OCI-LY3 (cell line): Measurements from ENCODE around the gene PARP12.

Source experiments
- H2AFZ ChIP-seq: fragments of 200-600, 300-600 bp; shearing (Covaris generic); 2 replicates; pipeline ENCODE4 v1.6.0; 2014; ENCODE audit warnings: antibody characterized with exemption, low read depth, low read length
- H3K27ac ChIP-seq: fragments of 200-600, 300-600 bp; sonication (generic); 2 replicates; pipeline ENCODE4 v1.5.1; 2014; ENCODE audit warnings: mild to moderate bottlenecking, low read length, moderate library complexity, mixed read lengths
- H3K27me3 ChIP-seq: fragments of 200-600, 300-600 bp; sonication (generic); 2 replicates; pipeline ENCODE4 v1.6.1; 2014; ENCODE audit warnings: low read depth, low read length, mixed read lengths
- H3K36me3 ChIP-seq: fragments of 200-600, 300-600 bp; sonication (generic); replicated peaks from 2 replicates; pipeline ENCODE3; 2014; ENCODE audit warnings: low read depth, low read length, mixed read lengths
- H3K4me1 ChIP-seq: fragments of 300-600, 200-600 bp; sonication (generic); 2 replicates; pipeline ENCODE4 v1.6.1; 2014; ENCODE audit warnings: low read length, mixed read lengths
- H3K4me2 ChIP-seq: fragments of 200-600, 300-600 bp; sonication (generic); 2 replicates; pipeline ENCODE4 v1.6.1; 2014; ENCODE audit warnings: low read length, mixed read lengths
- H3K4me3 ChIP-seq: fragments of 300-600, 200-600 bp; sonication (generic); 2 replicates; pipeline ENCODE4 v1.5.1; 2014; ENCODE audit warnings: antibody characterized with exemption, mild to moderate bottlenecking, low read length, moderate library complexity
- H3K79me2 ChIP-seq: fragments of 300-600, 200-600 bp; shearing (Covaris generic); 2 replicates; pipeline ENCODE4 v1.6.1; 2014; ENCODE audit warnings: mild to moderate bottlenecking, low read length, mixed read lengths
- H3K9ac ChIP-seq: fragments of 300-600, 200-600 bp; shearing (Covaris generic); 2 replicates; pipeline ENCODE4 v1.6.0; 2014; ENCODE audit warnings: mild to moderate bottlenecking, low read length, moderate library complexity
- H3K9me3 ChIP-seq: fragments of 200-600, 300-600 bp; shearing (Covaris generic); 2 replicates; pipeline ENCODE4 v1.6.1; 2014; ENCODE audit warnings: low read length, mixed read lengths; ENCODE audit not compliant: insufficient read depth
- H4K20me1 ChIP-seq: fragments of 200-600, 300-600 bp; sonication (generic); 2 replicates; pipeline ENCODE4 v1.6.1; 2016; ENCODE audit warnings: low read length, mixed read lengths; ENCODE audit not compliant: insufficient read depth
- EZH2phosphoT487 ChIP-seq: fragments of 200-600 bp; shearing (Covaris generic); IDR thresholded peaks from 2 replicates; pipeline ENCODE4 v1.6.1; 2018; ENCODE audit warnings: antibody characterized with exemption, mixed run types, low read depth
- TF ChIP-seq, protein P1 (sequence below): fragments of 200-600, 300-600 bp; sonication (generic); IDR thresholded peaks from 2 replicates; pipeline ENCODE4 v1.5.1; 2014; ENCODE audit warnings: antibody characterized with exemption, low read length, low read depth

Gene PARP12

DNA sequence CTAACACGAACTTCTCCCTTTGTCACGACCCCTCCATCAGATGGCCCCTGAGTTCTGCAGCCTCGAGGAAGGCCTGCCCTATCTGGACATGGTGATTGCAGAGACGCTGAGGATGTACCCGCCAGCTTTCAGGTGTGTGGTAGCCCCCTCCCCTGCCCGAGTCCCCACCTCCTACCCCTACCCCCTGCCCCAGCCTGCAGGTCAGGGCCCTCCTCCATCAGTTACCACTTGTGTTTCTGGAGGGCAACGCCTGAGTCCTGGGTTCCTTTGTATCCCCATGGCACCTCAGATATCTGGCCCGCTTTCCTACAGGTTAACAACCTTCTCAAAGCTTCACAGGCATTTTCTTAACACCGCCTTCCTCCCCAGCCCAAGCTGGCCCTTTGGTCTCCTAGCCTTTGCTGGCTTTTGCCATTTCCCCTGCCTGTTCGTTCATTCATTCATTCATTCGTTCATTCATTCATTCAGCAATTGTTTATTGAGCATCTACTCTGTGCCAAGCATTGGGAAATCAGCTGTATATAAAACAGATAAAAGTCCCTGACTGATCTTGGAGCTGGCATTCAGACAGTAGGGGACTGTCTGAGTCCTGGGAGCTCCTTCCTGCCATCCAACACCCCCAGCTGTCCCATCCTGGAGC lies 55.6 kb downstream of the PARP12 start:
- peaks cover 16% of the 10 kb centered on the region for H3K27me3 ChIP-seq
- H2AFZ ChIP-seq, result no peak overlapping the region
- no peaks in the 10 kb centered on the region for H3K9me3 ChIP-seq
- H4K20me1 ChIP-seq, result no peaks in the 10 kb centered on the region
- H3K9ac ChIP-seq, result no peak overlapping the region
- no peak overlapping the region for H3K27ac ChIP-seq
- TF ChIP-seq, protein P1, sequence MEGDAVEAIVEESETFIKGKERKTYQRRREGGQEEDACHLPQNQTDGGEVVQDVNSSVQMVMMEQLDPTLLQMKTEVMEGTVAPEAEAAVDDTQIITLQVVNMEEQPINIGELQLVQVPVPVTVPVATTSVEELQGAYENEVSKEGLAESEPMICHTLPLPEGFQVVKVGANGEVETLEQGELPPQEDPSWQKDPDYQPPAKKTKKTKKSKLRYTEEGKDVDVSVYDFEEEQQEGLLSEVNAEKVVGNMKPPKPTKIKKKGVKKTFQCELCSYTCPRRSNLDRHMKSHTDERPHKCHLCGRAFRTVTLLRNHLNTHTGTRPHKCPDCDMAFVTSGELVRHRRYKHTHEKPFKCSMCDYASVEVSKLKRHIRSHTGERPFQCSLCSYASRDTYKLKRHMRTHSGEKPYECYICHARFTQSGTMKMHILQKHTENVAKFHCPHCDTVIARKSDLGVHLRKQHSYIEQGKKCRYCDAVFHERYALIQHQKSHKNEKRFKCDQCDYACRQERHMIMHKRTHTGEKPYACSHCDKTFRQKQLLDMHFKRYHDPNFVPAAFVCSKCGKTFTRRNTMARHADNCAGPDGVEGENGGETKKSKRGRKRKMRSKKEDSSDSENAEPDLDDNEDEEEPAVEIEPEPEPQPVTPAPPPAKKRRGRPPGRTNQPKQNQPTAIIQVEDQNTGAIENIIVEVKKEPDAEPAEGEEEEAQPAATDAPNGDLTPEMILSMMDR, result no peak
- no peak for TF ChIP-seq EZH2phosphoT487
- H3K79me2 ChIP-seq, result no peaks in the 10 kb centered on the region
- H3K4me1 ChIP-seq, result 0 out of 2 replicates have a peak, but pooled peaks cover 3% of the 10 kb centered on the region
- no peaks in the 10 kb centered on the region for H3K36me3 ChIP-seq
- H3K4me2 ChIP-seq, result no peak overlapping the region
- no peak overlapping the region for H3K4me3 ChIP-seq

DNA sequence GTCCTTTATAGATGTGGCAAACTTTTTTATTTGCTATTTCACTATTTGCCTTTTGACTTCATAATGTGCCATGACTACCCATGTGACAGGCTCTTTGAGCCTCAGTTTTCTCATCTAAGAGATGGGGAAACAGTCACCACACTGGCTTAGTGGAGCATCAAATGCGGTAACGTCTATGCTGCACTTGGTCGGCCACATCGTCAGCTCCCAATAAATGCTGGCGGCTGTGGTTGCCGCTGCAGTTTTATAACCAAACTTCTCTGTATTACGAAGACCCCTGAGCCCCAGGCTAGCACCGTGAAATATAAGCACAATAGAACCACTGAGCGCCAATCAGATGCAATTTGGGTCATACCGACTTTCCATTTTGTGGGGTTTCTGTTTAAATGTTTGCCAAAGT lies 56.2 kb downstream of the PARP12 start:
- Histone ChIP-seq H3K9me3 (no peaks in the 10 kb centered on the region), H3K4me3 (no peak overlapping the region), H3K79me2 (no peaks in the 10 kb centered on the region), H3K27ac (no peak overlapping the region), H4K20me1 (no peaks in the 10 kb centered on the region), H3K27me3 (peaks cover 15% of the 10 kb centered on the region; the same call in 1 of the 2 replicates), H3K9ac (no peak overlapping the region), H3K4me2 (no peak overlapping the region), H2AFZ (no peak overlapping the region), H3K4me1 (0 out of 2 replicates have a peak, but pooled peaks cover 3% of the 10 kb centered on the region), H3K36me3 (no peaks in the 10 kb centered on the region)
- TF ChIP-seq, protein P1, result no peak
- TF ChIP-seq EZH2phosphoT487, result no peak

DNA sequence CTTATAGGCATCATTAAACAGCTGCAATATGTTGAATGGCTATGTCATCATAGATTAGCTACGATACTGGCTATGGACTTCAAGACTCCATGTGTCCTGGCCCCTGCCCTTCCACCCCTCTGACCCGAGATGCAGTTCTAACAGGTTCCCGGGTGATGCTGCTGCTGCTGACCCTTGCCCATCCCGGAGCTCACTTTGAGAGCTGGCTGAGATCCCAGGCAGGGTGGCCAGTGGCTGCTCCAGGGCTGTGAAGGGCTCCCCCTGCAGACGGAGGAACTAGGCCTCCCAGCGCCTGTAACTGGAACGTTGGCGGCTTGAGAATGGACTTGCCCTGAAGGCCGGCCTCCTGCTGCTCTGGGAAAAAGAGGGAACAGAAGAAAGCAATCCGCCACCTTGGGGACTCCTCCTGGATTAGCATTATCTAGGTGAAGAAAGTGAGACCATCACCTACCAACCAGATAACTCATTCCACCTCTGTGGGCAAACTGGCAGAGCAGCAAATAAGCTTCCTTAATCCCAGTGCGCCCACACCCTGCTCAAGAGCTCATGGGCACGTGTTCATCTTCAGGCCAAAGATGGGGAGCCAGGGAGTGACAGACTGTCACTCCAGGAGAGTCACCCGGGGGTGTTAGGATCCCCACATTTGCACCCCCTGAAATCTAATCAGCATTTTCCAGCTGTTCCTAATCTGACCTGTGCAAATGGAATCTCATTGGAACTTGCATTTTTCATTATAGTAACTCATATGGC lies 56.8 kb downstream of the PARP12 start:
- H3K9ac ChIP-seq, result no peak overlapping the region
- 0 out of 2 replicates have a peak, but pooled peaks cover 3% of the 10 kb centered on the region for H3K4me1 ChIP-seq
- H3K9me3 ChIP-seq, result no peaks in the 10 kb centered on the region
- no peaks in the 10 kb centered on the region for H4K20me1 ChIP-seq
- H3K27me3 ChIP-seq, result peaks cover 15% of the 10 kb centered on the region; the same call in 1 of the 2 replicates
- H3K79me2 ChIP-seq, result no peaks in the 10 kb centered on the region
- no peak overlapping the region for H2AFZ ChIP-seq
- H3K4me3 ChIP-seq, result no peak overlapping the region
- no peaks in the 10 kb centered on the region for H3K36me3 ChIP-seq
- H3K4me2 ChIP-seq, result no peak overlapping the region
- TF ChIP-seq EZH2phosphoT487, result no peak
- TF ChIP-seq, protein P1, result peak; percentile 31; the same call in 1 of the 2 replicates
- no peak overlapping the region for H3K27ac ChIP-seq

DNA sequence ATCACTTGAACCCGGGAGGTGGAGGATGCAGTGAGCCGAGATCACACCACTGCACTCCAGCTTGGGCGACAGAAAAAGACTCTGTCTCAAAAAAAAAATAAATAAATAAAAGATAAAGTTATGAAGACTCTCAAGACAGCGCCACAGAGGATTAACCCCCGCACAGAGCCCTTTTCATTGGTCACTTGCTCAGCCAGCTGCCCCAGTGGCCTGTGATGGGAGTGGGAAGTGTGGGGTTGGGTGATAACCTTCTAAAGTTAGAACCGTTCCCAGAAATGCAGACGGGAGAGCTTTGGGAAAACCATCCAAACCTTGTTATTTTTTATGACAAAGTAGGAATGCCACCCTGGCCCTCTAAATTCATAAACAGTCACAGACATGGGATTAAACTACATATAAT lies 57.4 kb downstream of the PARP12 start:
- Histone ChIP-seq H3K27ac (no peak overlapping the region), H3K36me3 (no peaks in the 10 kb centered on the region), H3K4me2 (no peak overlapping the region), H2AFZ (no peak overlapping the region), H3K79me2 (no peaks in the 10 kb centered on the region), H3K4me3 (no peak overlapping the region), H3K27me3 (peaks cover 12% of the 10 kb centered on the region; the same call in 1 of the 2 replicates), H4K20me1 (no peaks in the 10 kb centered on the region), H3K9ac (no peak overlapping the region), H3K9me3 (no peaks in the 10 kb centered on the region), H3K4me1 (0 out of 2 replicates have a peak, but pooled peaks cover 3% of the 10 kb centered on the region)
- TF ChIP-seq, protein P1, result no peak
- TF ChIP-seq EZH2phosphoT487, result no peak
